GM19035 (cell line): ENCODE measurements around the gene MED12.

Experiments used
- ATAC-seq: cut with Tn5 transposase; IDR thresholded peaks from one replicate; pipeline ENCODE4 v1.9.1; 2021; ENCODE audit not compliant: unreplicated experiment

MED12 gene

GRCh38 chrX:71118032-71118984 lies at the start of gene MED12:
TSS of gene MED12 (plus strand) at chrX:71118596. CDS start at chrX:71118755, 159 bp downstream.
- ATAC-seq, result peak; percentile 78

- no peak for ATAC-seq
These were observed 47.9 kb upstream of the MED12 start for GRCh38 chrX:71070531-71070930.

- ATAC-seq, result no peak
These were observed 36.9 kb upstream of the MED12 start for GRCh38 chrX:71081330-71082123.

GRCh38 chrX:71082124-71082647 lies 36.2 kb upstream of the MED12 start:
- ATAC-seq, result no peak

- ATAC-seq, result no peak
These were observed 35.6 kb upstream of the MED12 start for GRCh38 chrX:71082822-71083221.

GRCh38 chrX:71085900-71086299 lies 32.5 kb upstream of the MED12 start:
- ATAC-seq, result no peak

- no peak for ATAC-seq
These were observed 27.1 kb upstream of the MED12 start for GRCh38 chrX:71091263-71091662.

- no peak for ATAC-seq
These were observed 23.4 kb upstream of the MED12 start for GRCh38 chrX:71095033-71095432.

- peak; percentile 94 for ATAC-seq
These were observed 22.8 kb upstream of the MED12 start, which contains the start of gene FOXO4 for GRCh38 chrX:71095555-71095980. TSS of gene FOXO4 (plus strand) at chrX:71095851. CDS start at chrX:71096529, 678 bp downstream.

- peak; percentile 32 for ATAC-seq
These were observed 22.2 kb upstream of the MED12 start for GRCh38 chrX:71095981-71096759.

- ATAC-seq, result no peak
These were observed 21.7 kb upstream of the MED12 start for GRCh38 chrX:71096760-71097032.

- ATAC-seq, result no peak
These were observed 20.1 kb upstream of the MED12 start for GRCh38 chrX:71098302-71098701.

- ATAC-seq, result no peak
These were observed 19.4 kb upstream of the MED12 start for GRCh38 chrX:71098951-71099506.

GRCh38 chrX:71099736-71100135 lies 18.7 kb upstream of the MED12 start:
- no peak for ATAC-seq

GRCh38 chrX:71100581-71101505 lies 17.6 kb upstream of the MED12 start:
- ATAC-seq, result no peak

GRCh38 chrX:71102292-71102691 lies 16.1 kb upstream of the MED12 start:
- ATAC-seq, result no peak

GRCh38 chrX:71103110-71103983 lies 15.0 kb upstream of the MED12 start:
- ATAC-seq, result no peak

- ATAC-seq, result no peak
These were observed 12.8 kb upstream of the MED12 start for GRCh38 chrX:71105628-71106027.

- no peak for ATAC-seq
These were observed 12.0 kb upstream of the MED12 start, which contains the start of gene CXorf65 for GRCh38 chrX:71106427-71106826. TSS of gene CXorf65 (minus strand) at chrX:71106740. CDS start at chrX:71106556, 184 bp downstream.
